BJ (cell line): ENCODE measurements around the gene KIF5A. TPM values are rescaled to one million over a fixed set of nuclear protein-coding genes. Genes with fewer than 3 reads are reported as not detected.

ENCODE experiments used
- CTCF ChIA-PET: fragments of 350-600 bp; formaldehyde crosslinking; extraction: SDS; loops from one replicate; lab custom pipeline; 2021; ENCODE audit warnings: antibody characterized with exemption, inconsistent platforms; lab: Yijun Ruan, JAX
- POLR2A ChIA-PET: fragments of 300-600 bp; sonication (Branson Sonifier 250); formaldehyde crosslinking; extraction: SDS; loops from one replicate; lab custom pipeline; 2021; ENCODE audit warnings: antibody characterized with exemption; lab: Charles Lee
- DNase-seq: peaks from one replicate; pipeline ENCODE4 v3.0.0-alpha.2; 2011; ENCODE audit warnings: low read depth
- H3K27me3 ChIP-seq: 2 replicates; pipeline ENCODE4 v1.6.0; 2011; ENCODE audit warnings: low read length; ENCODE audit not compliant: control insufficient read depth, insufficient read depth
- H3K36me3 ChIP-seq: 2 replicates; pipeline ENCODE4 v1.5.1; 2011; ENCODE audit warnings: low read length; ENCODE audit not compliant: control insufficient read depth, insufficient read depth
- H3K4me3 ChIP-seq: 2 replicates; pipeline ENCODE4 v1.5.1; 2011; ENCODE audit warnings: low read depth, mild to moderate bottlenecking, control low read depth, low read length
- polyA plus RNA-seq: library from polyadenylated mRNA; depleted of rRNA; stranded (reverse); fragments of >200 nt; gene quantifications from 2 replicates; pipeline ENCODE4 v1.2.3, GENCODE V29; 2011
- TF ChIP-seq, protein P1 (sequence below): IDR thresholded peaks from 2 replicates; pipeline ENCODE4 v1.5.1; 2011; ENCODE audit warnings: low read depth, mild to moderate bottlenecking, control low read depth, inconsistent platforms, low read length, moderate library complexity; ENCODE audit not compliant: insufficient read depth

Gene KIF5A
- polyA plus RNA-seq, 1 experiment = 0.64 TPM

DNA sequence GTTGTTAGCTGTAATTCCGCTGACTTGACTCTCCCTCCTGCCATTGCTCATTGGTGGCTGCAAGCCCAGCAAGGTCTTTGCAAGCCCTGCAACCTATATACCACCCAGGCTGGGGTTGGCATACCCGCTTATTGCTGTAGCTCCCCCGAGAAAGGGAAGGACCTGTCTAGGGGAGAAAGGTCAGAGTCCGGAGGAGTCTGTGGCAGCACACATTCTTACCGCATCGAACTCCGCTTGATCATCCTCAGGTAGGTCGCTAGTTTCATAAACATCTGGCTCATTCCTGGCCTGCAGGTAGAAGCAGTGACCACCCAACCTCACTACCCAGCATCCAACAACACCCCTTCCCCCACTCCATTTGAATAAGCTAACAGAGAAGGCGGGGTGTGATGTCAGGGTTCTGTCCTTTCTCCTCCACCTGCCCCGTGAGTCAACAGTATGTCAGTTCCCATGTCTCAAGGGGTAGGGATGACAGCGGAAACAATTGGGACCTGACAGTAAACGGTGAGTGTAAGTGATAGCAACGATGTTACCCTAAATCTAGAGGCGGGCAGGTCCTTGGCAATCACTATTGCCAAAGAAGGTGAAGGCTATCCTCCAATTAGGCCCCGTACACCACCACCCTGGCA lies 3.9 kb upstream of the KIF5A start:
- DNase-seq = no peak
- POLR2A ChIA-PET = interaction anchor here (0.7 kb wide), 1 partner anchor 12 kb away, joined by 3 read pairs; no protein-coding TSS in a partner anchor
- H3K36me3 ChIP-seq = no peaks in the 10 kb centered on the region
- H3K4me3 ChIP-seq = peak overlapping the region; percentile 100
- peaks cover 6% of the 10 kb centered on the region for H3K27me3 ChIP-seq
- CTCF ChIA-PET = interaction anchor here (1.0 to 1.1 kb wide), 2 partner anchors 10 to 22 kb away, joined by 3 read pairs; no protein-coding TSS in a partner anchor
- TF ChIP-seq, protein P1, sequence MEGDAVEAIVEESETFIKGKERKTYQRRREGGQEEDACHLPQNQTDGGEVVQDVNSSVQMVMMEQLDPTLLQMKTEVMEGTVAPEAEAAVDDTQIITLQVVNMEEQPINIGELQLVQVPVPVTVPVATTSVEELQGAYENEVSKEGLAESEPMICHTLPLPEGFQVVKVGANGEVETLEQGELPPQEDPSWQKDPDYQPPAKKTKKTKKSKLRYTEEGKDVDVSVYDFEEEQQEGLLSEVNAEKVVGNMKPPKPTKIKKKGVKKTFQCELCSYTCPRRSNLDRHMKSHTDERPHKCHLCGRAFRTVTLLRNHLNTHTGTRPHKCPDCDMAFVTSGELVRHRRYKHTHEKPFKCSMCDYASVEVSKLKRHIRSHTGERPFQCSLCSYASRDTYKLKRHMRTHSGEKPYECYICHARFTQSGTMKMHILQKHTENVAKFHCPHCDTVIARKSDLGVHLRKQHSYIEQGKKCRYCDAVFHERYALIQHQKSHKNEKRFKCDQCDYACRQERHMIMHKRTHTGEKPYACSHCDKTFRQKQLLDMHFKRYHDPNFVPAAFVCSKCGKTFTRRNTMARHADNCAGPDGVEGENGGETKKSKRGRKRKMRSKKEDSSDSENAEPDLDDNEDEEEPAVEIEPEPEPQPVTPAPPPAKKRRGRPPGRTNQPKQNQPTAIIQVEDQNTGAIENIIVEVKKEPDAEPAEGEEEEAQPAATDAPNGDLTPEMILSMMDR = no peak

DNA sequence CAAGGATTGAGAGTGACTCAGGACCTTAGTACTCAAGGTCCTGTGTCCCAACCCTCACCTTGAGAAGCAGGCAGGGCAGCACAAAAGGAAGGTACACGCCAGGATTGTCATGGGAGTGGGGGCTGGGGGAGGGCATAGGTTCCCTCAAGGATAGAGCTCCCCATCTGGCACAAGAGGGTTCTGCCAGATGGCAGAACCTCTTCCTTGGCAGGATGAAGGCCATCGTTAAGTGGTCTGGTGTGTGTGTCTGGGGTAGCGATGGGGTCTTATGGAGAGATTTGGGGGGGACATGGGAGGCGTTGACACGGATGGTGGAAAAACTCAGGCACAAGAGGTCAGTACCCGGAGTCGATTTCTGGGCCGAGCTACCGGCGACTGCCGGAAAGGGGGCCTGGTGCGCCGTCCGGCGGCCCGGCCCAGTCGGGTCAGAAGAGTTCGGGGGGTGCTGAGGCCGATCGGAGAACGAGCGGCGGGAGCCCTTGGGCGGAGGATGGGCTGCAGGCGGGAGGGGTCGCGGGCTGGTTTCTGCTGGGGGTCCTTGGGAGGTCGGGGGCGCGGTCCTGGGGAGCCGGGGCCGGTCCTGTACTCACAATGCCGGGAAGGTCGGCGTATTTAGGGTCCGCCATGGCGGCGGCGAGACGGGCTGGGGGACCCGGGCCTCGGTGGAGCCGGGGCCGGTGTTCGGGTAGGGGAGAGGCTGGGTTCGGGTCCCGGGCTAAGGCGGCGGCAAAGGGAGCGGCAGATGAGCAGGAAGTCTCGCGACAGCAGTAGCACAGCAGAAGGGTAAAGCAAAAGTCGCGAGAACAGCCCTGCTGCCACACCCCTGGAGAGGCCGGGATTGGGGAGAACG lies 3.2 kb upstream of the KIF5A start, which contains the start of gene DCTN2:
Gene DCTN2 (minus strand): TSS at position 755 of the 850 bp plus-strand sequence. CDS start 129 bp downstream, at position 626.
- Histone ChIP-seq H3K4me3 (peak within 1 kb of the TSS; percentile 100), H3K27me3 (peaks cover 6% of the 10 kb centered on the region), H3K36me3 (no peaks in the 10 kb centered on the region)
- ChIA-PET CTCF (interaction anchor here (1.0 to 1.1 kb wide), 2 partner anchors 11 to 22 kb away, joined by 3 read pairs; no protein-coding TSS in a partner anchor), POLR2A (interaction anchor here (0.6 to 0.7 kb wide), 4 partner anchors 13 to 285 kb away, joined by 3 to 9 read pairs (median 3); partner anchors contain the start of gene DDIT3)
- peak; percentile 84 for DNase-seq
- TF ChIP-seq, protein P1 = peak; percentile 34

DNA sequence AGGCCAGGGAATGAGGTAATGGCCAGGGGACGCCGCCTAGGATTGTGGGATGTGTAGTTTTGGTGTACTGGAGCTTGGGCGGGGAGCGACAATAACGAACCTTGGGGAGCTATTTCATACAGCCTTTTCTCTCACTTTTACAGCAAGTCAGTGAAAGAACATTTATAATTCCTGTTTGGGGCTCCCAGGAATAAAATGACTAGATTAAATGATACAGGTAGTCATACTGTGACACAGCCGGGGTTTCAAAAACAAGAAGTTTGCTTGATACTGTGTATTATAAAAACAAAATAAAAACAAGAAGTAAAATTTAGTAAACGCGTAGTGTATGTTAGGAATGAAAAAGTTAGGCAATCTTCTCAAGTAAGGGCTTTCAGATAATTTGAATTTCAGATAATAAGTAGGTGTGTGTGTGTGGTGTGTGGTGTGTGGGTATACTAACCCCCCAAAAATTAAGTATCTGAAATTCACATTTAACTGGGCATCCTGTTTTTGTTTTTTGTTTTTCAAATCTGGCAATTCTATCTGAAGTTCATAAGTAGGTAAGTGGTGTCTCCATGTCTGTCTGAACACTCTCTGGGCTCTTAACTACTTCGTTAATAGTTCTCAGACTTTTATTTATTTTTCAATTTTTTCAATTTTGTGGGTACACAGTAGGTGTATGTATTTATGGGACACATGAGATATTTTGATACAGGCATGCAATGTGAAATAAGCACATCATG lies 2.4 kb upstream of the KIF5A start:
- ChIA-PET POLR2A (interaction anchor here (0.5 to 0.6 kb wide), 4 partner anchors 27 to 526 kb away, joined by 3 to 14 read pairs (median 6); partner anchors contain the start of gene DDIT3), CTCF (interaction anchor here (1.1 kb wide), 1 partner anchor 23 kb away, joined by 3 read pairs; no protein-coding TSS in a partner anchor)
- Histone ChIP-seq H3K4me3 (peak overlapping the region; percentile 100), H3K27me3 (peaks cover 6% of the 10 kb centered on the region), H3K36me3 (no peaks in the 10 kb centered on the region)
- TF ChIP-seq, protein P1 = no peak
- no peak for DNase-seq

- no peaks in the 10 kb centered on the region for H3K36me3 ChIP-seq
- CTCF ChIA-PET = no interaction called here
- TF ChIP-seq, protein P1 = no peak
- POLR2A ChIA-PET = no interaction called here
- H3K27me3 ChIP-seq = peaks cover 6% of the 10 kb centered on the region
- no peak overlapping the region for H3K4me3 ChIP-seq
- no peak for DNase-seq
Observed at GRCh38 chr12:57548013-57548315, 1.9 kb upstream of the KIF5A start.

GRCh38 chr12:57548488-57548887 lies 1.4 kb upstream of the KIF5A start:
- Histone ChIP-seq H3K4me3 (no peak overlapping the region), H3K36me3 (no peaks in the 10 kb centered on the region), H3K27me3 (peaks cover 6% of the 10 kb centered on the region)
- CTCF ChIA-PET = no interaction called here
- TF ChIP-seq, protein P1 = no peak
- no peak for DNase-seq
- POLR2A ChIA-PET = no interaction called here
